NT2/D1 (cell line): ENCODE results near the gene FGFBP2.

ENCODE experiments used
- YY1 ChIP-seq: IDR thresholded peaks from 2 replicates; pipeline ENCODE4 v1.6.1; 2011; ENCODE audit not compliant: insufficient read length, insufficient read depth
- ZNF274 ChIP-seq: IDR thresholded peaks from 2 replicates; pipeline ENCODE4 v1.6.1; 2011; ENCODE audit warnings: mild to moderate bottlenecking, low read depth, low read length

DNA sequence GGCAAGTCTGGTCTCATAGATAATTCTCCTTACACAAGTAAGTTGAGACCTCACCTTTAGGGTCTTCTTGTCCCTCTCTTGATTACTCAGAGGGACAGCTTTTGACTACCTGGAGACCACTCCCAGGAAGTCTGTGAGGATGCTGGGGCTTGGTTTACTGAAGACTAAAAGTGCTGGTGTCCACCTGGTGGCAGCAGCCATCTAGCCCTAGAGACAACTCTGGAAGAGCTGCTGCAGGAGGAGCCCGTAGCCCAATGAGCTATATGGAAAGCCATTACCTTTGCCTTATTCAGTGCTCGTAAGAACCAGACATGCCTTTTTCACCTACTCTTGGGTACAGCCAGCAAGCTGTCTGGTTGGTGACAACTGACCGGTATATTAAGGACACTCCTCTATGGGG is 7.3 kb downstream of the FGFBP2 start:
- TF ChIP-seq ZNF274: no peak
- TF ChIP-seq YY1: no peak
